GM23338 (cell line): ENCODE data around the gene PTPRO. TPM values are rescaled to one million over a fixed set of nuclear protein-coding genes. Genes with fewer than 3 reads are reported as not detected.

Experiments used
- ATAC-seq: fragments of 200-7000 bp; cut with Tn5 transposase; 3 replicates; pipeline ENCODE4 v1.9.1; 2020
- DNase-seq: peaks from one replicate; pipeline ENCODE4 v3.0.0-alpha.2; 2015; ENCODE audit warnings: low spot score
- H2AFZ ChIP-seq: fragments of 200-600 bp; sonication (generic); 2 replicates; pipeline ENCODE4 v1.8.0; 2016; ENCODE audit warnings: antibody characterized with exemption, mild to moderate bottlenecking, moderate library complexity
- H3F3A ChIP-seq: fragments of 200-600 bp; sonication (generic); replicated peaks from 2 replicates; pipeline ENCODE4 v1.8.0; 2017; ENCODE audit warnings: antibody characterized with exemption, mixed run types, low read depth
- H3K27ac ChIP-seq: fragments of 200-600 bp; sonication (generic); 2 replicates; pipeline ENCODE4 v1.6.1; 2016; ENCODE audit warnings: low read depth
- H3K27me3 ChIP-seq: fragments of 200-600 bp; sonication (generic); 2 replicates; pipeline ENCODE4 v1.8.0; 2016; ENCODE audit warnings: mild to moderate bottlenecking, mixed run types, moderate library complexity; ENCODE audit not compliant: insufficient read depth
- H3K36me3 ChIP-seq: fragments of 200-600 bp; sonication (generic); 2 replicates; pipeline ENCODE4 v1.8.0; 2016; ENCODE audit warnings: mild to moderate bottlenecking; ENCODE audit not compliant: insufficient read depth
- H3K4me1 ChIP-seq: fragments of 200-600 bp; sonication (generic); 2 replicates; pipeline ENCODE4 v1.8.0; 2016; ENCODE audit warnings: mild to moderate bottlenecking, moderate library complexity; ENCODE audit not compliant: insufficient read depth
- H3K4me2 ChIP-seq: fragments of 200-600 bp; sonication (generic); 2 replicates; pipeline ENCODE4 v1.7.1; 2017; ENCODE audit warnings: mixed run types
- H3K4me3 ChIP-seq: fragments of 200-600 bp; sonication (generic); 2 replicates; pipeline ENCODE4 v1.6.1; 2016; ENCODE audit warnings: mixed run types
- H3K79me2 ChIP-seq: fragments of 200-600 bp; sonication (generic); replicated peaks from 2 replicates; pipeline ENCODE4 v1.8.0; 2017; ENCODE audit warnings: mild to moderate bottlenecking; ENCODE audit not compliant: insufficient read depth
- H3K9me2 ChIP-seq: fragments of 200-600 bp; sonication (generic); 2 replicates; pipeline ENCODE4 v1.8.0; 2017; ENCODE audit not compliant: insufficient read depth
- H4K20me1 ChIP-seq: fragments of 200-600 bp; sonication (generic); replicated peaks from 2 replicates; pipeline ENCODE4 v1.8.0; 2017; ENCODE audit warnings: mild to moderate bottlenecking; ENCODE audit not compliant: insufficient read depth
- H3K27ac Mint-ChIP-seq: 2 replicates; pipeline ENCODE4 v1.8.0; 2020; ENCODE audit warnings: inconsistent platforms, mild to moderate bottlenecking, moderate library complexity, mixed read lengths
- H3K27me3 Mint-ChIP-seq: 3 replicates; pipeline ENCODE4 v1.8.0; 2022; ENCODE audit warnings: low read depth, mild to moderate bottlenecking, moderate library complexity, mixed read lengths, inconsistent platforms; ENCODE audit not compliant: insufficient read depth, poor library complexity
- H3K36me3 Mint-ChIP-seq: 3 replicates; pipeline ENCODE4 v1.8.0; 2021; ENCODE audit warnings: low read depth, mild to moderate bottlenecking, inconsistent platforms, moderate library complexity, mixed read lengths
- H3K4me1 Mint-ChIP-seq: 3 replicates; pipeline ENCODE4 v1.8.0; 2020; ENCODE audit warnings: mild to moderate bottlenecking, inconsistent platforms, mixed read lengths
- H3K4me3 Mint-ChIP-seq: 3 replicates; pipeline ENCODE4 v1.8.0; 2021; ENCODE audit warnings: moderate library complexity, mild to moderate bottlenecking, inconsistent platforms, mixed read lengths
- H3K9me3 Mint-ChIP-seq: 3 replicates; pipeline ENCODE4 v1.8.0; 2020; ENCODE audit warnings: moderate library complexity, mild to moderate bottlenecking, inconsistent platforms, mixed read lengths
- CREB1 ChIP-seq: fragments of 250-450 bp; sonication (Bioruptor Pico); IDR thresholded peaks from 2 replicates; pipeline ENCODE4 v1.5.0; 2020; ENCODE audit warnings: low read depth, mild to moderate bottlenecking, moderate library complexity
- EZH2phosphoT487 ChIP-seq: fragments of 200-600 bp; sonication (generic); IDR thresholded peaks from one replicate; pipeline ENCODE4 v1.8.1; 2018; ENCODE audit warnings: antibody characterized with exemption; ENCODE audit not compliant: unreplicated experiment
- NANOG ChIP-seq: IDR thresholded peaks from 2 replicates; pipeline ENCODE4 v1.6.1; 2016; ENCODE audit warnings: antibody characterized with exemption, borderline replicate concordance
- REST ChIP-seq: IDR thresholded peaks from one replicate; pipeline ENCODE4 v1.6.1; 2018; ENCODE audit warnings: antibody characterized with exemption; ENCODE audit not compliant: unreplicated experiment
- STAT1 ChIP-seq: IDR thresholded peaks from one replicate; pipeline ENCODE4 v1.6.1; 2016; ENCODE audit warnings: antibody characterized with exemption; ENCODE audit not compliant: unreplicated experiment
- ZNF114 ChIP-seq: fragments of 250-450 bp; sonication (Bioruptor Pico); IDR thresholded peaks from 2 replicates; pipeline ENCODE4 v1.5.0; 2020; ENCODE audit warnings: mild to moderate bottlenecking, moderate library complexity
- ZNF331 ChIP-seq: fragments of 250-450 bp; sonication (Bioruptor Pico); IDR thresholded peaks from 2 replicates; pipeline ENCODE4 v1.5.0; 2020; ENCODE audit warnings: low read depth, mild to moderate bottlenecking, moderate library complexity
- polyA plus RNA-seq: library from polyadenylated mRNA; unstranded; fragments of >200 nt; fragmentation: Nextera tagmentation; extraction: Ambion mirVana; gene quantifications from 2 replicates; pipeline ENCODE4 v1.2.1, GENCODE V29; 2016
- total RNA-seq: library from RNA; depleted of rRNA; stranded (reverse); fragments of >200 nt; shearing (Covaris generic); gene quantifications from 2 replicates; pipeline ENCODE4 v1.2.3, GENCODE V29; 2014
- TF ChIP-seq, protein P1 (sequence below): IDR thresholded peaks from 2 replicates; pipeline ENCODE4 v1.6.1; 2016; ENCODE audit warnings: antibody characterized with exemption
- TF ChIP-seq, protein P2 (sequence below): fragments of 250-450 bp; sonication (Bioruptor Pico); IDR thresholded peaks from 2 replicates; pipeline ENCODE4 v1.5.0; 2020; ENCODE audit warnings: mild to moderate bottlenecking, moderate library complexity

PTPRO gene
- total and polyA plus RNA-seq, 2 experiments from 2014 or later: 1.4 to 1.5 TPM

GRCh38 chr12:15323480-15323879, 1.2 kb downstream of the PTPRO start:
- Histone ChIP-seq H4K20me1 (no peaks in the 10 kb centered on the region), H3K79me2 (no peaks in the 10 kb centered on the region), H3K27me3 (peaks cover 23% of the 10 kb centered on the region), H3K4me3 (peak overlapping the region; percentile 77), H2AFZ (no peak overlapping the region), H3K4me1 (0 out of 2 replicates have a peak, but pooled peaks cover 11% of the 10 kb centered on the region), H3K27ac (no peak overlapping the region), H3K4me2 (peak overlapping the region; percentile 90), H3K9me2 (no peaks in the 10 kb centered on the region), H3F3A (no peaks in the 10 kb centered on the region), H3K36me3 (no peaks in the 10 kb centered on the region)
- ATAC-seq (peak; percentile 6; the same call in 1 of the 3 replicates), DNase-seq (peak; percentile 68)
- H3K9me3 Mint-ChIP-seq: no peaks in the 10 kb centered on the region
- H3K4me3 Mint-ChIP-seq: peak overlapping the region; percentile 85
- peaks cover 11% of the 10 kb centered on the region for H3K27me3 Mint-ChIP-seq
- H3K4me1 Mint-ChIP-seq: peaks cover 6% of the 10 kb centered on the region
- no peaks in the 10 kb centered on the region for H3K36me3 Mint-ChIP-seq
- no peak for TF ChIP-seq EZH2phosphoT487
- TF ChIP-seq, protein P1, sequence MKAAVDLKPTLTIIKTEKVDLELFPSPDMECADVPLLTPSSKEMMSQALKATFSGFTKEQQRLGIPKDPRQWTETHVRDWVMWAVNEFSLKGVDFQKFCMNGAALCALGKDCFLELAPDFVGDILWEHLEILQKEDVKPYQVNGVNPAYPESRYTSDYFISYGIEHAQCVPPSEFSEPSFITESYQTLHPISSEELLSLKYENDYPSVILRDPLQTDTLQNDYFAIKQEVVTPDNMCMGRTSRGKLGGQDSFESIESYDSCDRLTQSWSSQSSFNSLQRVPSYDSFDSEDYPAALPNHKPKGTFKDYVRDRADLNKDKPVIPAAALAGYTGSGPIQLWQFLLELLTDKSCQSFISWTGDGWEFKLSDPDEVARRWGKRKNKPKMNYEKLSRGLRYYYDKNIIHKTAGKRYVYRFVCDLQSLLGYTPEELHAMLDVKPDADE: no peak
- TF ChIP-seq CREB1: no peak
- TF ChIP-seq NANOG: no peak
- TF ChIP-seq, protein P2, sequence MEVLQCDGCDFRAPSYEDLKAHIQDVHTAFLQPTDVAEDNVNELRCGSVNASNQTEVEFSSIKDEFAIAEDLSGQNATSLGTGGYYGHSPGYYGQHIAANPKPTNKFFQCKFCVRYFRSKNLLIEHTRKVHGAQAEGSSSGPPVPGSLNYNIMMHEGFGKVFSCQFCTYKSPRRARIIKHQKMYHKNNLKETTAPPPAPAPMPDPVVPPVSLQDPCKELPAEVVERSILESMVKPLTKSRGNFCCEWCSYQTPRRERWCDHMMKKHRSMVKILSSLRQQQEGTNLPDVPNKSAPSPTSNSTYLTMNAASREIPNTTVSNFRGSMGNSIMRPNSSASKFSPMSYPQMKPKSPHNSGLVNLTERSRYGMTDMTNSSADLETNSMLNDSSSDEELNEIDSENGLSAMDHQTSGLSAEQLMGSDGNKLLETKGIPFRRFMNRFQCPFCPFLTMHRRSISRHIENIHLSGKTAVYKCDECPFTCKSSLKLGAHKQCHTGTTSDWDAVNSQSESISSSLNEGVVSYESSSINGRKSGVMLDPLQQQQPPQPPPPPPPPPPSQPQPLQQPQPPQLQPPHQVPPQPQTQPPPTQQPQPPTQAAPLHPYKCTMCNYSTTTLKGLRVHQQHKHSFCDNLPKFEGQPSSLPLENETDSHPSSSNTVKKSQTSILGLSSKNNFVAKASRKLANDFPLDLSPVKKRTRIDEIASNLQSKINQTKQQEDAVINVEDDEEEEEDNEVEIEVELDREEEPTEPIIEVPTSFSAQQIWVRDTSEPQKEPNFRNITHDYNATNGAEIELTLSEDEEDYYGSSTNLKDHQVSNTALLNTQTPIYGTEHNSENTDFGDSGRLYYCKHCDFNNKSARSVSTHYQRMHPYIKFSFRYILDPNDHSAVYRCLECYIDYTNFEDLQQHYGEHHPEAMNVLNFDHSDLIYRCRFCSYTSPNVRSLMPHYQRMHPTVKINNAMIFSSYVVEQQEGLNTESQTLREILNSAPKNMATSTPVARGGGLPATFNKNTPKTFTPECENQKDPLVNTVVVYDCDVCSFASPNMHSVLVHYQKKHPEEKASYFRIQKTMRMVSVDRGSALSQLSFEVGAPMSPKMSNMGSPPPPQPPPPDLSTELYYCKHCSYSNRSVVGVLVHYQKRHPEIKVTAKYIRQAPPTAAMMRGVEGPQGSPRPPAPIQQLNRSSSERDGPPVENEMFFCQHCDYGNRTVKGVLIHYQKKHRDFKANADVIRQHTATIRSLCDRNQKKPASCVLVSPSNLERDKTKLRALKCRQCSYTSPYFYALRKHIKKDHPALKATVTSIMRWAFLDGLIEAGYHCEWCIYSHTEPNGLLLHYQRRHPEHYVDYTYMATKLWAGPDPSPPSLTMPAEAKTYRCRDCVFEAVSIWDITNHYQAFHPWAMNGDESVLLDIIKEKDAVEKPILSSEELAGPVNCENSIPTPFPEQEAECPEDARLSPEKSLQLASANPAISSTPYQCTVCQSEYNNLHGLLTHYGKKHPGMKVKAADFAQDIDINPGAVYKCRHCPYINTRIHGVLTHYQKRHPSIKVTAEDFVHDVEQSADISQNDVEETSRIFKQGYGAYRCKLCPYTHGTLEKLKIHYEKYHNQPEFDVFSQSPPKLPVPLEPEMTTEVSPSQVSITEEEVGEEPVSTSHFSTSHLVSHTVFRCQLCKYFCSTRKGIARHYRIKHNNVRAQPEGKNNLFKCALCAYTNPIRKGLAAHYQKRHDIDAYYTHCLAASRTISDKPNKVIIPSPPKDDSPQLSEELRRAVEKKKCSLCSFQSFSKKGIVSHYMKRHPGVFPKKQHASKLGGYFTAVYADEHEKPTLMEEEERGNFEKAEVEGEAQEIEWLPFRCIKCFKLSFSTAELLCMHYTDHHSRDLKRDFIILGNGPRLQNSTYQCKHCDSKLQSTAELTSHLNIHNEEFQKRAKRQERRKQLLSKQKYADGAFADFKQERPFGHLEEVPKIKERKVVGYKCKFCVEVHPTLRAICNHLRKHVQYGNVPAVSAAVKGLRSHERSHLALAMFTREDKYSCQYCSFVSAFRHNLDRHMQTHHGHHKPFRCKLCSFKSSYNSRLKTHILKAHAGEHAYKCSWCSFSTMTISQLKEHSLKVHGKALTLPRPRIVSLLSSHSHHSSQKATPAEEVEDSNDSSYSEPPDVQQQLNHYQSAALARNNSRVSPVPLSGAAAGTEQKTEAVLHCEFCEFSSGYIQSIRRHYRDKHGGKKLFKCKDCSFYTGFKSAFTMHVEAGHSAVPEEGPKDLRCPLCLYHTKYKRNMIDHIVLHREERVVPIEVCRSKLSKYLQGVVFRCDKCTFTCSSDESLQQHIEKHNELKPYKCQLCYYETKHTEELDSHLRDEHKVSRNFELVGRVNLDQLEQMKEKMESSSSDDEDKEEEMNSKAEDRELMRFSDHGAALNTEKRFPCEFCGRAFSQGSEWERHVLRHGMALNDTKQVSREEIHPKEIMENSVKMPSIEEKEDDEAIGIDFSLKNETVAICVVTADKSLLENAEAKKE: no peak
- TF ChIP-seq STAT1: no peak
- peak; percentile 72 for TF ChIP-seq REST
- no peak for TF ChIP-seq ZNF331 (CRISPR knock-in tag)
- TF ChIP-seq ZNF114: no peak
- no peak overlapping the region for H3K27ac Mint-ChIP-seq
